ENCODE results near the gene CCDC188.

DNA sequence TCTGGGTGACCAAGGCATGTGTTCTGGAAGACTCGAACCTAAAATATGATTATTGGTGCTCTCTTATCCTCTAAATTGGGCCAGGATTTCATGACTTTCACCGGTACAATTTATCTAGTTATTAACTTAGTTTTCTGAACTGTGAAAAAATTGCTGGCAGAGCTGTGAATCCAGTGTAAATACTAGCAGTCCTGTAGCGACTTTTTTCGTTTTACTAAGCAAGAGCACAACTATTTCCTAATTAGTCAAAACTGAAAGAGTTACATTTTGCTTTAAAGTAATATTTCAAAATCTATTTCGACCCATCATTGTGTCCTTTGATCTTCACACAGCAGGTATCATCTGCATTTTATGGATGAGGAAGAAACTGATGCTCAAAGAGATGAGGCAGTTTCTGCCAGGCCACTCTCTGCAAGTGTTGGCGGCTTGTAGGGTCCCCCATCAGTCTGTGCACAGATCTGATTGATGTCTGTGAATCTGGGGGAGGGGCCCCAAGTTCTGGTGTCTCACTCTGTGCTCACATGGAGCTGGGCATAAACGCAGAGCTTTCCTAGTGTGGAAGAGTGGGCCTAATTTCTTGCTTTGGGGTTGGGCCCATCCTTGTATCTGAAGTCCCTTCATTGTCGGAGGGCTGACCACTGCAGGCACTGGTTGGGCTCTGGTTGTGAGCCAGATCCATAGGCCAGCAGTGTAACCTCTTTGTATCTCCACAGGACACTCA is 32.4 kb downstream of the CCDC188 start:
- TF ChIP-seq, protein P1, sequence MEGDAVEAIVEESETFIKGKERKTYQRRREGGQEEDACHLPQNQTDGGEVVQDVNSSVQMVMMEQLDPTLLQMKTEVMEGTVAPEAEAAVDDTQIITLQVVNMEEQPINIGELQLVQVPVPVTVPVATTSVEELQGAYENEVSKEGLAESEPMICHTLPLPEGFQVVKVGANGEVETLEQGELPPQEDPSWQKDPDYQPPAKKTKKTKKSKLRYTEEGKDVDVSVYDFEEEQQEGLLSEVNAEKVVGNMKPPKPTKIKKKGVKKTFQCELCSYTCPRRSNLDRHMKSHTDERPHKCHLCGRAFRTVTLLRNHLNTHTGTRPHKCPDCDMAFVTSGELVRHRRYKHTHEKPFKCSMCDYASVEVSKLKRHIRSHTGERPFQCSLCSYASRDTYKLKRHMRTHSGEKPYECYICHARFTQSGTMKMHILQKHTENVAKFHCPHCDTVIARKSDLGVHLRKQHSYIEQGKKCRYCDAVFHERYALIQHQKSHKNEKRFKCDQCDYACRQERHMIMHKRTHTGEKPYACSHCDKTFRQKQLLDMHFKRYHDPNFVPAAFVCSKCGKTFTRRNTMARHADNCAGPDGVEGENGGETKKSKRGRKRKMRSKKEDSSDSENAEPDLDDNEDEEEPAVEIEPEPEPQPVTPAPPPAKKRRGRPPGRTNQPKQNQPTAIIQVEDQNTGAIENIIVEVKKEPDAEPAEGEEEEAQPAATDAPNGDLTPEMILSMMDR (IDR thresholded peaks at IDR 0.05; ENCODE audit: low read depth, low read length, poor library complexity, severe bottlenecking), result no peak
- no peak for TF ChIP-seq EZH2phosphoT487 (IDR thresholded peaks at IDR 0.05; ENCODE audit: borderline replicate concordance, low read length)

Measured in DOHH2 (cell line).